Embryonic facial prominence (tissue), 1 donor: ENCODE data around the gene GAREM2.

Source experiments
- DNase-seq: peaks from one replicate; pipeline ENCODE4 v3.0.0-alpha.2; 2016; ENCODE audit errors: extremely low spot score

GAREM2 gene

DNA sequence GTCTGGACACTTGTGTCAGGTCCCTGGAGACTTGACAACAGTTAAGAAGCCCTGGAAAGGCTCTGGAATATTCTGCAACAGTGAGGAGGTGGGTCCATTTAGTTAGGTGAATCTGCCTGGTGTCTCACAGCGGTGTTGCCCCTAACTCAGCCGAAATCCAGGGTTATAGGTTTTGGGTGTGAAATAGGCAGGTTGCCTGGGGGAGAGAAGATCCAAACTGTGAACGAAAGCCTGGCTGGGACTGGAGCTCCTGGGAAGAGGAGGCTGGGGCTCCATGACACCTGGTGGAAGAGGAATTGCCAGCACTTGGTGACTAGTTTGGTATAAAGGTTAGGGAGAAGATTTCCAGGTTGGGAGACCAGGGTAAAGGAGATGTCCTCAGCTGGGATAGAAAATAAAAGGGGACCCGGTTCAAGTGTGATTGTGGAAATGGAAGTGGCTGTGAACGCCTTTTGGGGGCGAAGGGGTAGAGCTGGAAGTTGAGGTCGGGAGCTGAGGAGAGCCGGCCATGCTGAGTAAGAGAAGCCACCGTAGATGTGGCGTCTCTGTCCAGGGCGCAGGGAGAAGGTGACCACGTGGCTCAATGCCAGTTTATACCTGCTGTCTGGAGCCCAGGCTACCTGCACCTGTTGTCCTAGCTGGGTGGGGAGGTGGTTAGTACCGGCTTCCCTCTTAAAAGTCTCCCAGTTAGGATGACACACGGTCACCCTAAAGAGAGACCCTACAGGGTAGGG, 3.0 kb upstream of the GAREM2 start:
- DNase-seq = no peak

DNA sequence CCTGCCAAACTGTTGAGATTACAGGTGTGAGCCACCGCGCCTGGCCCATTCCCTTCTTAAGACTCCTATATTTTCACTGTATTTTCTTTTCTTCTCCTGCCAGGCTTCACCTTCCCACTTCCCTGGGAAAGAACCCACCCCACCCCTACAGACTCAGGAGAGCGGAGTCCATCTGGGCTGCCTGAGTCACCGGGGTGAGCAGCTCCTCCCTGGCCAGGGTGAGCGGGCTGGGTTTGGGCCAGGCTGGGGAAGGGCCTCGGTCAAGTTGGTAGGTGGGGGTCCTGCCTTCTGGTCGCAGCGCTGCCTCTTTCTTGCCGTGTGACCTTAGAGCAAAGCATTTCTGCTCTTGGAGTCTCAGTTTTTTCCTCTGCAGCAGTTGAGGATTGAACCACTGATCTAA, 2.1 kb upstream of the GAREM2 start:
- DNase-seq = no peak

DNA sequence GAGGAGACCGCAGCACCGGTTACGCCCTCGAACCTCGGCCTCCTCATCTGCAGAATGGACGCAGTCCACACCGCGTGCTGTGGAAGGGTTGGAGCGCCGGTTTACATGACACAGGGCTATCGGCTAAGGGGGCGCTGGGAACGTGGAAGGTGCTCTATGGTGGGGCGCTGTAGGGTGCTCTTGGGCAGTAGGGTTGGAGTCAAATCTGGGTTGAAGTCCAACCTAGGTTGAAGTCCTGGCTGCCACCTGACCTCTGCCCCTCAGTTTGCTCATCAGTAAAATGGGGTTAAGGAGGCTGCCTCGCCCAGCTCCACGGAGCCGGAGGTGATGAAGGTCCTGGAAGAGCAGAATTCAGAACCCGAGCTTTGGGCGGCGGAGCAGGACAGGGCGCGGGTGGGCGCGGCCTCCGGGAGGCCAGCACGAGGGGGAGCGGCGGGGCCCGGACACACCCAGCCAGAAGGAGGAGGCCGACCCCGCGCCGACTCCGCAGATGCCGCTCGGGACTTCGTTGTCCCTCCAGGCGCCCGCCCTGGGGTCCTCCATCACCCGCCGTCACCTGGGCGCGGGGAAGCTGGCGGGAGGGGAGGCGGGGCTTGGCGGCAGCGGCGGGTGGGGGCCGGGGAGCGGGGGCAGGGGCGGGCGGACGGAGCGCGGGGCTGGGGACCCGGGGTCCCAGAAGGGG, 558 bp upstream of the GAREM2 start:
- no peak for DNase-seq

DNA sequence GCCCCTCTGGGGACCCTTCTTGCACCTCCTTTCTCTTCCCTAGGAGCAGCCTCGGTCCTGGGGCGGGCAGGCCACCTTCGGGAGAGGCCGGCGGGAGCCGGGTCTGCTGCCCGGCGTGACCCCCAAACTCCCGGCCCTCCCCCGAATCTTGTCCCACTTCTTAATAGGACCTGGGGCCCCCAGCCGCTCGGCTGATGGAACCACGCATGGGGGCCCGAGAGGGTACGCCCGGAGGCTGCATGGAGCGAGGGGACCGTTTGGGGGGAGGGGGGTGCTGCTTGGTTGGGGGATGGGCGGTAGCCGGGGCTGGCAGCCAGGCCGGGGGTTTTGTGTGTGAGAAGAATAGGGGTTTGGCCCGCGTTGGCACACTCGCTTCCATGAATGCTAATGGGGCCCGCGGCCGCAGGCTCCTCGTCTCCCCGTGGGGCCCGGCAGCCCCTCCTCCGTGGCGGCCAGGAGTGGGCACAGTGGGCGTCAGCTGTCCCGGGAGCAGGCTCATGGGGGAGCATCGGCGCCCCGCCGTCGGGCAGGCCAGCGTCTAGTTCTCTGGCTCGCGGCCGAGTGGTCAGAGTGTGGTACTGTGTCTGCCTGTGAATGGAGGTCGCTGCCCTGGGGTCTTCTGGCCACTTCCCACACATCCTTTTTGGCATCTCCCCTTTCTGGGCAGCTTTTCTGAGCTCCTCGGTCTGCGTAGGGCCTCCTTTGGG, 1.0 kb downstream of the GAREM2 start:
- no peak for DNase-seq

DNA sequence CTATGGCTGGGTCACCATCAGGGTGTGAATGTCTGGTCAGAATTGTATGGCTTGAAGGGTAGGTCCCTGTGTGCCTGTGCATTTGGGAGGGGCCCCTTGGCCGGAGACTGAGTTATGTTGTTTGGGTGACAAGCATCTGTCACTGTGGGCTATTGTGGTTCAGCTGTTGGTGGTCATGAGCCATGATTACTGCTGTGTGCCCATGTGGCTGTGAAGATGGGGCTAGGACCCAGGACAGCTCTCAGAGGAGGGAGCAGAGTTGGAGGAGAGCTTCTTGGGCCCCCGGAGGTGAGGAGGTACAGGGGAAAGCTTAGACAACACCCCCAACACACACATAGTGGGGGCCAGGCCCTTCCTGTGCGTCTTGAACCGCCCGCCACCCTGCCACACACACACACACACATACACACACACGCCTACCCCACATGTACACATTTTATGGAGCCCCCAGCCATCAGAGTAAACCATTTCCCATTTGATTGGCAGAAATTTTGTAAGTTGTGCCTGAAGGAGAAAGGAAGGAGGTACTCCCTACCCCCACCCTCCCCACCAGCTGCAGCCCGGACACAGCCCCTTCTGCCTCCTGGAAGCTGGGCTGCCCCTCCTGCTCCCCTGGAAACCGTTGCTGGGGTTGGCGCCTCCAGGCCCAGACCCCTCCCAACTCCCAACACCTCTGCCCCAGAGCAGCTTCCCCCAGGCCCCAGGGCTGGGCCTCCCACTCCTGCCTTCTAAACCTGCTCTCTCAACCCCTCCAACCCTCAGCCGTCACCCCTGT, 2.0 kb downstream of the GAREM2 start:
- DNase-seq = no peak

DNA sequence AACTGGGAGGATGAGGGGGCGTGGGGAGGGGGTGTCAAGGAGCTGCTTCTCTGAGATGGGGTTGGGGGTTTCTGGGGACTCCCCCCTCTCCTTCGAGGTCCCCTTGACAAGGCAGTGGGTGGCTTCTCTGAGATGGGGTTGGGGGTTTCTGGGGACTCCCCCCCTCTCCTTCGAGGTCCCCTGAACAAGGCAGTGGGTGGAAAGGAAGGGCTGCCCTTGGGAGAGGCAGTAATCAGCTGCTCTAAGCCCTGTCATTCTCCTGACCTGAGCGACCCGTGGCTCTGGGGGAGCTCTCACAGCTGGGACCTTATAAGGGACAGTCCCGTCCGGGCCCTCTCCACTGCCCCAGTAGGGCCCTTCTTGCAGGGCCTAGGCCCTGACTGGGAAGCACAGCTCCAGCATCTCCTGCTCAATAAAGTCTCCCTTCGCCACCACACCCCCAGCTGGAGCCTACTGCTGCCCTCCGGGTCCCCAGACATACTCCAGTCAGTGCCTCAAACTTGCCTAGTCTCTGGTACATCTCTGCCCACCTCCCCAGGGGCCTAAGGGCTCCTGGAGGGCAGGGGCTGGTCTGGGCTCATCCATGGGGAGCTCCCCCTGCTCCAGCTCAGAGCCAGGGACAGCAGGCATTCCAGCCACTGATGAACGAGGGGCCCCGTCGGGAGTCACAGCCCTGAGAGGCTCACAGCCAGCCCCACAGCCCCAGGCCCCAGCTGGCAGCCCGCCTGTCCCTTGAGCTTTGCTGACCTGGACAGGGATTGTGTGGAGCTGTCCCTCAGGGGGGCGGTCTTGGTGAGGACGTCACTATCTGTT, 2.8 kb downstream of the GAREM2 start:
- no peak for DNase-seq

DNA sequence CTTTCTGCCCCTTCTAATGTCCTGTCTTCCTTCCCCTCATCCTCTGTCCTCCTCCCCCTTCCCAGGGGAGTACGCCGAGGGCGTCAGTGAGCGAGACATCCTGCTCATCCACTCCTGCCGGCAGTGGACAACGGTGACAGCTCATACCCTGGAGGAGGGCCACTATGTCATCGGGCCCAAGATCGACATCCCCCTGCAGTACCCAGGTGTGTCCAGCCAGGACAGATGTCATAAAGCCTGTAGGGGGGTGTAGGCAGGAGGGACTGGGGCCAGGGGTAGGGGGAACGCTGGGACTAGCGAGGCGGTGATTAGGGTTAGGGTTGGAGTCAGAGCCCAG, 3.4 kb downstream of the GAREM2 start:
- no peak for DNase-seq

DNA sequence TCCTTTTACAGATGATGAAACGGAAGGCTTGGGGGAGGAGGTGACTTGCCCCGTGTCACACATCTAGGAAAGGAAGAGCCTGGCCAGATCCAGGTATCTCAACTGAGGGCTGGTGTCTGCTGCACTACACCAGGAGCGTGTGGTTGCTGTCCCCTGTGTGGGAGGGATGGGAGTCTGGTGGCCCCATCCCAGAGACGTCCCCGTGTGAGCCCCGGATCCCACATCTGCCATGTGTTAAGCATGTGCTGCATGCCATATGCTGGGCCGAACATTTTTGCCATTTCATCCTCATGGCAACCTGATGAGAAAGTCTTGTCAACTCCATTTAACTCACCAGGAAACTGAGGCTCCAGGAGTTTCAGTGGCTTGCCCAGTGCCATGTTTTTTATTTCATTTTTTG, 4.2 kb downstream of the GAREM2 start:
- no peak for DNase-seq

DNA sequence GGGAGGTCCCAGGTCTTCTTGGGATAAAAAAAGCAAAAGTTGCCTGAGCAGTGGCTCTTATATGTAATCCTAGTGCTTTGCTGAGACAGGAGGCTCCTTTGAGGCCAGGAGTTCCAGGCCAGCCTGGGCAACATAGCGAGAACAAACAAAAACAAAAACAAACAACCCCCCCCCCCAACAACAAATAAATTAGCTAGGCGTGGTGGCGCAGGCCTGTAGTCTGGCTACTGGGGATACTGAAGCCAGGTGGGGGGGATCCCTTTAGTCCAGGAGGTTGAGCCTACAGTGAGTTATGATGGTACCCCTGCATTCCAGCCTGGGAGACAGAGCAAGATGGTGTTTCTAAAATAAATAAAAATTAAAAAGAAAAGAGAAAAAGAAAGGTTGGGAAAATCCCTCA, 5.4 kb downstream of the GAREM2 start:
- no peak for DNase-seq

DNA sequence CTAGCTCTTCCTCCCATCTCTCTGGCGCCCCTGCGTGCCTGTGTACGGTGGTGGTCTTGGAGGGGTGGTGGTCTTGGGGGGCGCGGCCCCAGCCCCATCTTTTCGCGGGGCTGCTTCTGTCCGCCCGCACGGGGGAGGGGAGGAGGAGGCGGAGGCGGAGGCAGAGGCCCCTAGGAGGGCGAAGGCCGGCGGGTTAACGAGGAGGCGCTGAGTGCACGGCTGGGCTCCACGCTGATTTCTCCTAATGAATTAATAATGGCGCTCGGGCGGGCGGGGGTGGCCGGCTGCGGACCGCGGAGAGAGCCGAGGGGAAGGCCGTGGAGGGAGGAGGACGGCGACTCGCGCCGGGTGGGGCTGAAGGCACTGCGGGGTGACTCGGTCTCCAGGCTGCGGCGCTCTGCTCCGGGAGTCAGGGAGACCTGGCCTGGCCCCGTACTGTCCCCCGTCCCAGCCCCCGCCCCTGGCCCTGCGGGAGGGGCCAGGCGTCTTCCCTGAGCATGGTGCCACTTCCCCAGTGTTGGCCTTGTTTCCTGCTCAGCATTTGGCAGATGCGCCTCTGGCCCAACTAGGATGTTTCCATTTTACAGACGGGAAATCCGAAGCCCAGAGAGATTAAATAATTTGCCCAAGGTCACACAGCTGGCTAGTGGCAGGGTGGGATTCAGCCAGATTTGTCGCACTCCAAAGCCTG, 6.0 kb downstream of the GAREM2 start:
- no peak for DNase-seq

DNA sequence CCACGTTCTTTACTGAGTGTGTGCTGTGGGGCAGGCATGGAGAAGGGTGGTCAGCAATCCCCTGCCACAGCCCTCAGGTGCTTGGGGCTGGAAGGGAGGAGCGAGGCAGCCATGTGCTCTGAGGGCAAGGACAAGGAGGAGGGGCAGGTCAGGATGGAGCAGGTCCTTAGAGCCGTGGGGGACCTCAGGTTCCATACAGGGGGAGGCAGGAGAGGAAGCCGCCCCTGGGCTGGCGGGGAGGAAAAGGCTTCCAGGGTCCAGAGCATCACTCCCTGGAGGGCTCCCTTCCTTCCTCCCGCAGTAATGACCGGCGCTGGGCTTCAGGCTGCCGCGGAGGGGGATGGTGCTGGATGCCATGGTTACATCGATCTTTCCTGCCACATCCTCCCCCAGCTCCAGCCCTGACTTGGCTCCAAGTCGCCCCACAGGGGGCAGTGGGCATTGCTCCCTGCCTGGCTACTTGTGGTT, 6.6 kb downstream of the GAREM2 start:
- no peak for DNase-seq

DNA sequence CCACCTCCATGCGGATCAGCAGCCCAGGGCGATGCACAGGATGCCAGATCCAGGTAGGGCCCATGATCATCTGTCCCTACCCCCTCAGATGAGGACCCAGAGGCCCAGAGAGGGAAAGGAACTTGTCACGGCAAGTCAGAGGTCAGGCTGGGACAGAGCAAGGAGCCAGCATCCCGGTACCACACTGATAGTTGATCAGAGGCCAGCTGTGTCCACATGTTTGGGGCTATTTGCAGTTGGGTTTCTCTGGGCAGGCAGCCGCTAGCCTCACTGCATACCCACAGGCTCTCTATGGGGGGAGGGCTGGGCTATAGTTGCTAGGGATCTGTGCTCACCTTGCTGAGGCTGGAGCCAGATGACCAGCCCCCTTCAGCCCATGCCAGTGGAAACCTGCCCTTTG, 9.6 kb downstream of the GAREM2 start:
- DNase-seq = no peak

DNA sequence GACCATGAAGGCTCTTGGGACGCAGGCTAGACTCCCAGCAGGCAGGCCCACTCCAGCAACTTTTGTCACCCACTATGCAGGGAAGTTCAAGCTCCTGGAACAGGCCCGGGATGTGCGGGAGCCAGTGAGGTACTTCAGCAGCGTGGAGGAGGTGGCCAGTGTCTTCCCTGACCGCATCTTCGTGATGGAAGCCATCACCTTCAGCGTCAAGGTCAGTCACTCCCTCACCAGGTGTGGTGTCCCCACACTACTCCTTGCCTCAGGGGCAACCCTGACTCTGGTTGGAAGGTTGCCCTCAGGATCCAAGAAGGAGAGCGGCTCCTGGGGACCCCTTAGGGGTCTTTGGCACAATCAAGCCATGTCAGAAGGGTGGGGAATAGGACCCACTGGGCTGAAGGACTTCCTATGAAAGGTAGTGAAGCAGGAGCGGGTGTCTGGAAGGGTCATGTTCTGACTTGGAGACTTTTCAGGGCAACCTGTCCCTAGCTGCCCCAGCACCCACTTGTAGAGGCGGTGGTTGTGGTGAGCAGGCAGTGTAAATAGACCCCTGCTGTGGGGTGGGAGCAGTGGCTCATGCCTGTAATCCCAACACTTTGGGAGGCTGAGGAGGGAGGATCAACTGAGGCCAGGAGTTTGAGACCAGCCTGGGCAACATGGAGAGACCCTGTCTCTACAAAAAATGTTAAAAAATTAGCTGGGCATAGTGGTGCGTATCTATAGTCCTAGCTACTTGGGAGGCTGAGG, 10.2 kb downstream of the GAREM2 start:
- DNase-seq = no peak

DNA sequence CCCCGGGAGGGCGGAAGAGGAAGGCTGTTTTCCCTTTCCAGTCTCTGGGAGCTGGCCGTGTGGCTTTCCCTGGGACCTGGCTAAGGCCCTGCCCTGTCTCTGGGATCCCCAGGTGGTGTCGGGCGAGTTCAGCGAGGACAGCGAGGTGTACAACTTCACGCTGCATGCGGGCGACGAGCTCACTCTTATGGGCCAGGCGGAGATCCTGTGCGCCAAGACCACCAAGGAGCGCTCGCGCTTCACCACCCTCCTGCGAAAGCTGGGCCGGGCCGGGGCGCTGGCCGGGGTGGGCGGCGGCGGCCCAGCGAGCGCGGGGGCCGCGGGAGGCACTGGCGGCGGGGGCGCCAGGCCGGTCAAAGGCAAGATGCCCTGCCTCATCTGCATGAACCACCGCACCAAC, 11.2 kb downstream of the GAREM2 start:
- no peak for DNase-seq

DNA sequence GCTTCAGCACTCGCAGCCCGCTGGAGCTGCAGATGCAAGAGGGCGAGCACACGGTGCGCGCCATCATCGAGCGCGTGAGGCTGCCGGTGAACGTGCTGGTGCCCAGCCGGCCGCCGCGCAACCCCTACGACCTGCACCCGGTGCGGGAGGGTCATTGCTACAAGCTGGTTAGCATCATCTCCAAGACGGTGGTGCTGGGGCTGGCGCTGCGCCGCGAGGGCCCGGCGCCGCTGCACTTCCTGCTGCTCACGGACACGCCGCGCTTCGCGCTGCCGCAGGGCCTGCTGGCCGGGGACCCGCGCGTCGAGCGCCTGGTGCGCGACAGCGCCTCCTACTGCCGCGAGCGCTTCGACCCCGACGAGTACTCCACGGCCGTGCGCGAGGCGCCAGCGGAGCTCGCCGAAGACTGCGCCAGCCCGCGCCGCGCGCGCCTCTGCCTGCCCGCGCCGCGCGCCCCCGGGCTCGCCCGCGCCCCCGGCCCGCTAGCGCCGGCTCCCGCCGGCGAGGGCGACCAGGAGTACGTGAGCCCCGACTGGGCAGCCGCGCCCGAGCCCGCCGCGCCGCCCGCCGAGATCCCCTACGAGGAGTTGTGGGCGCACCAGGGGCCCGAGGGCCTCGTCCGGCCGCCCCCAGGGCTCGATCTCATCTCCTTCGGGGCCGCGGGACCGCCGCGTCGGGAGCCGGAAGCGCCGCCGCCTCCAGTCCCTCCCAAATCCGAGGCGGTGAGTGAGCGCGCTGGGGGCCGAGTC, 11.8 kb downstream of the GAREM2 start:
- peak; percentile 46 for DNase-seq

DNA sequence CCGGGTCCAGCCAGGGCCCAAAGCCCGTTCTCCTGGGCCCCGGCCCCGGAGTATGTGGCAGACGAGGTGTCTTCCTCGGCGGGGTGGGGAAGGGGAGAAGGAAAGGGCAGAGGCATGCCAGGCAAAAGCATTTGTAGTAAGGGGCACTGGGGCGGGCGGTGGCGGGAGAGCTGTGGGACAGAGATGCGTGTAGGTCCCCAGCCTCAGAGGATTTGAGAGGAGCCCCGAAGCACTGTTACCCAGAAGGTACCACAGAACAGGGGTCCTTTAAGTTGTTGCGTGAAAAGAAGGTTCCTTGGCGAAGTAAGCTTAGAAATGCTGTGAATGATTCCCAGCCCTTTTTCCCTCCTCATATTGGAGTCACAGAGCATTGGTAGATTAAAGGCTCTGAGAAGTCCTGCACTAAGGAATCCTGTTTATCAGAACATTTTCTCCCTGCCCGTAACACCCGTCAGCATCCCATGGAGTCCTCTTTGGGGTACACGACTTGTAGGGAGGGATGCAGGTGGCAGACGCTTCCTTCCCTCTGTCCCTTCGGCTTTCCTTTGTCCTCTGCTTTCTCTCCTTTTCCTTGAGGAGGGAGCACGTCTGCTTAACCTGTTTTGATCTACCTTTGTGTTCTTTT, 12.5 kb downstream of the GAREM2 start:
- no peak for DNase-seq

DNA sequence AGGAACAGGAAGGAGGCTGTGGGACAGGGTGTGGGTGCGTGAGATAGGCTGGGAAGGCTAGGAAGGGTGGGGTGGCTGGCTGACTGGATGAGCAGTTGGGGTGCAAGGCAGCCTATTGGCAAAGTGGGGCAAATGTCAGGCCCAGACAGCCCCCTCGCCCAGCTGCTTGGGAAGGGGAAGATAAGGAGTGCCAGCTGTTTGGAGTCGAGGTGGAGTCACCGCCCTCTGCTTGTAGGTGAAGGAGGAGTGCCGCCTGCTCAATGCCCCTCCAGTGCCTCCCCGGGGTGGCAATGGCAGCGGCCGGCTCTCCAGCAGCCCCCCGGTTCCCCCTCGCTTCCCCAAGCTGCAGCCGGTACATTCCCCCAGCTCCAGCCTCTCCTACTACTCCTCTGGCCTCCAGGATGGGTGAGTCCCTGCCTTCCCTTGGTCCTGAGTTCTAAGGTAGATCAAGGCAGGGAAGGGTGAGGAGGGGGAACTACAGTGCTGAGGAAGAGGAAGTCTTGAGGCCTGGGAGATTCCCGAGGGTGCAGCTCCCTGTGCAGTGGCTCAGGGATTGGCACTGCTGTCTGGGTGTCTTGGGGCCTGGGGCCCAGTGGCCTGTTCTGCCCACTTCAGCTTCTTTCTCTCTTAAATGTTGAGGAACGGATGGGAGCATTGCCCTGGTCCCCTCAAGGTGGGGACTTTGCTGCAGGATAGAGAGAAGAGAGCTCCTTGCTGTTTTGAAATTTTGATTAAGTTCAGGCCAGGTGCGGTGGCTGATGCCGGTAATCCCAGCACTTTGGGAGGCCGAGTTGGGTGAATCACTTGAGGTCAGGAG, 13.3 kb downstream of the GAREM2 start:
- DNase-seq = no peak

DNA sequence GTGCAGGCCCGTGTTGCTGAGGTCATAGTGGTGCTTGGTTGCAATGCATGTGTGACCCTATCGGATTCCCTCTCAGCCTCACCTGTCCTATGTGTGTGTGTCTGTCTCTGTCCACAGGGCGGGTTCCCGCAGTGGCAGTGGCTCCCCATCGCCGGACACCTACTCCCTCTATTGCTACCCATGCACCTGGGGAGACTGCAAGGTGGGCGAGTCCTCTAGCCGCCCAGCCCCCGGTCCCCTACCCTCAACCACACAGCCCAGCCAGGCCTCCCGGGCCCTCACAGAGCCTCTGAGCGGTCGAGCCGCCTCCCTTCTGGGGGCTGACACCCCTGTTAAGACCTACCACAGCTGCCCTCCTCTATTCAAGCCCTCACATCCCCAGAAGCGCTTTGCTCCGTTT, 14.2 kb downstream of the GAREM2 start:
- DNase-seq = no peak
